ENCODE measurements around the gene AGBL1. TPM values are rescaled to one million over a fixed set of nuclear protein-coding genes. Genes with fewer than 3 reads are reported as not detected.

AGBL1 gene
- total RNA-seq, 1 experiment from 2014 or later = not detected

DNA sequence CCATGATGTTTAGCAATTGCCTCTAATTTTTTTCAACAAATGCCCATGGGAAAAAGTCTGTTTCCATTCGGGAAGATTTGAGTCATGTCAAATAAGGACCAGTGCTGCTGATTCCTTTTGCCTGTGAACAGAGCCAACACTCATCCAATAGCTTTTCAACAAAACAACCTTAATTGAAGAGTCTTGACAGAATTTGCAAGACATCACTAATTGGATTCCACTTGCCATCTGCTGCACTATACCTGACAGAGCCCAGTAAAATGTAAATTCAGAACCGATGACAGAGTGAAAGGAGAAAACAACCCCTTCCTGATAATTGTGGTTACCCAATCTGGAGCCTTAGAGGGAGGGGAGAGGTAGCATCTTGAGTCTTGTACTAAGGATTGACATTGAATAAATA is 426.7 kb downstream of the AGBL1 start:
- no peak for TF ChIP-seq EZH2 (IDR thresholded peaks at IDR 0.05; ENCODE audit: low read depth)
- TF ChIP-seq CTCF (conservative IDR thresholded peaks at IDR 0.05) = no peak
- ChIA-PET POLR2A (ENCODE audit: unreplicated experiment) (no interaction called here), CTCF (no interaction called here)
- H2AFZ ChIP-seq = no peak overlapping the region
- no peaks in the 10 kb centered on the region for H3K79me2 ChIP-seq (ENCODE audit: low read depth)
- no peaks in the 10 kb centered on the region for H4K20me1 ChIP-seq (ENCODE audit: insufficient read depth)
- no peaks in the 10 kb centered on the region for H3K9me3 ChIP-seq (ENCODE audit: insufficient read depth, low read depth)
- BruUV-seq (replicated peaks) = no TSS peak
- intact Hi-C loops (cut with micrococcal nuclease; ENCODE audit: unreplicated experiment) = no loop called here
- no peaks in the 10 kb centered on the region for H3K36me3 ChIP-seq (ENCODE audit: low read depth)
- H3K4me1 ChIP-seq (replicated peaks; ENCODE audit: insufficient read depth) = no peaks in the 10 kb centered on the region
- no peak overlapping the region for H3K27ac ChIP-seq
- H3K9me2 ChIP-seq (ENCODE audit: insufficient read depth) = no peaks in the 10 kb centered on the region
- no peaks in the 10 kb centered on the region for H3K27me3 ChIP-seq (ENCODE audit: insufficient read depth, low read depth)
- no peak overlapping the region for H3K4me3 ChIP-seq
- no peak overlapping the region for H3K4me2 ChIP-seq
- H3F3A ChIP-seq (ENCODE audit: insufficient read depth, low read depth) = no peaks in the 10 kb centered on the region
- no peak for DNase-seq

GRCh38 chr15:86515625-86516024 is 436.0 kb downstream of the AGBL1 start:
- H3K79me2 ChIP-seq (ENCODE audit: low read depth) = no peaks in the 10 kb centered on the region
- H3F3A ChIP-seq (ENCODE audit: insufficient read depth, low read depth) = no peaks in the 10 kb centered on the region
- CTCF ChIA-PET = no interaction called here
- H3K9me2 ChIP-seq (ENCODE audit: insufficient read depth) = no peaks in the 10 kb centered on the region
- POLR2A ChIA-PET (ENCODE audit: unreplicated experiment) = no interaction called here
- DNase-seq = no peak
- TF ChIP-seq EZH2 (IDR thresholded peaks at IDR 0.05; ENCODE audit: low read depth) = no peak
- TF ChIP-seq CTCF (conservative IDR thresholded peaks at IDR 0.05) = no peak
- no peak overlapping the region for H3K27ac ChIP-seq
- no TSS peak for BruUV-seq (replicated peaks)
- intact Hi-C loops (cut with micrococcal nuclease; ENCODE audit: unreplicated experiment) = no loop called here
- no peak overlapping the region for H3K4me3 ChIP-seq
- H3K4me1 ChIP-seq (replicated peaks; ENCODE audit: insufficient read depth) = no peaks in the 10 kb centered on the region
- H3K36me3 ChIP-seq (ENCODE audit: low read depth) = no peaks in the 10 kb centered on the region
- H2AFZ ChIP-seq = no peak overlapping the region
- H4K20me1 ChIP-seq (ENCODE audit: insufficient read depth) = no peaks in the 10 kb centered on the region
- no peak overlapping the region for H3K4me2 ChIP-seq
- H3K27me3 ChIP-seq (ENCODE audit: insufficient read depth, low read depth) = no peaks in the 10 kb centered on the region
- H3K9me3 ChIP-seq (ENCODE audit: insufficient read depth, low read depth) = no peaks in the 10 kb centered on the region

GRCh38 chr15:86522721-86523120 is 443.1 kb downstream of the AGBL1 start:
- Histone ChIP-seq H4K20me1 (ENCODE audit: insufficient read depth) (no peaks in the 10 kb centered on the region), H3F3A (ENCODE audit: insufficient read depth, low read depth) (no peaks in the 10 kb centered on the region), H3K4me2 (no peak overlapping the region), H3K4me1 (replicated peaks; ENCODE audit: insufficient read depth) (no peaks in the 10 kb centered on the region), H3K27me3 (ENCODE audit: insufficient read depth, low read depth) (no peaks in the 10 kb centered on the region), H3K4me3 (no peak overlapping the region), H3K9me2 (ENCODE audit: insufficient read depth) (no peaks in the 10 kb centered on the region), H2AFZ (no peak overlapping the region), H3K27ac (no peak overlapping the region), H3K9me3 (ENCODE audit: insufficient read depth, low read depth) (no peaks in the 10 kb centered on the region), H3K79me2 (ENCODE audit: low read depth) (no peaks in the 10 kb centered on the region), H3K36me3 (ENCODE audit: low read depth) (no peaks in the 10 kb centered on the region)
- POLR2A ChIA-PET (ENCODE audit: unreplicated experiment) = interaction anchor here (0.7 kb wide), 1 partner anchor 1205 kb away, joined by 3 read pairs; no protein-coding TSS in a partner anchor
- TF ChIP-seq CTCF (conservative IDR thresholded peaks at IDR 0.05) = no peak
- no peak for TF ChIP-seq EZH2 (IDR thresholded peaks at IDR 0.05; ENCODE audit: low read depth)
- intact Hi-C loops (cut with micrococcal nuclease; ENCODE audit: unreplicated experiment) = no loop called here
- no TSS peak for BruUV-seq (replicated peaks)
- DNase-seq = no peak
- CTCF ChIA-PET = no interaction called here

Measured in PC-9 (cell line).